Adrenal gland (tissue), 5 donors: Measurements from ENCODE around the gene RAD51B.

Source experiments
- POLR2A ChIP-seq, 2 donors: fragments of 450-650 bp; IDR thresholded peaks; one replicate each; pipeline ENCODE4 v1.6.1; 2017; ENCODE audit warnings: antibody characterized with exemption in 2 of 2, mild to moderate bottlenecking in 2 of 2, moderate library complexity in 1 of 2
- TF ChIP-seq, protein P1 (sequence below), 6 experiments: fragments of 450-650 bp in 4 of 6; fragments of 200-600 bp in 2 of 6; sonication (generic) in 1 of 6; IDR thresholded peaks; 1 replicate in 5 of 6; 2 replicates in 1 of 6; pipeline versions ENCODE4 v1.5.1 to v1.8.0; 2016 to 2021; ENCODE audit warnings: antibody characterized with exemption in 6 of 6, mild to moderate bottlenecking in 2 of 6, moderate library complexity in 1 of 6
- donor health status: DM: no; HTN: no; CAD: no.

DNA sequence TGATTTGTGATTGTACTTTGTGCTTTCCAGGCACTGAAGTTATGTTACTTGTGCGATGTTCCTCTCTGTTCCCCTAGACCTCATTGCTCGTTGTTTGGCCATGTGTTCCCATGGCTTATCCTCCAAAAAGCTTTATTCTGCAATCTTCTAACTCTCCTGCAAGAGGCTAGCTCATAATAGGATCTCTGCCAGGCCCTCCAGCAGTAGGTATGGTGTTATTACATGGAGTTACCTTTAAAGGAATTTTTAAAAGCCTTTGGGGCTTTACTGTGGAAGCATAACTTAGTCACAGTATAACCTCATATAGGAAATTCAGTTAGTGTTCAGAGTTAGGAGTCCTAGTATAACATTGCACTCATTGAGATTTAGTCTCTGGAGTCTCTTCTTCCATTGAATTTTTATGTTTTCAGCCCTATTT is 292.3 kb downstream of the RAD51B start:
- TF ChIP-seq, protein P1, sequence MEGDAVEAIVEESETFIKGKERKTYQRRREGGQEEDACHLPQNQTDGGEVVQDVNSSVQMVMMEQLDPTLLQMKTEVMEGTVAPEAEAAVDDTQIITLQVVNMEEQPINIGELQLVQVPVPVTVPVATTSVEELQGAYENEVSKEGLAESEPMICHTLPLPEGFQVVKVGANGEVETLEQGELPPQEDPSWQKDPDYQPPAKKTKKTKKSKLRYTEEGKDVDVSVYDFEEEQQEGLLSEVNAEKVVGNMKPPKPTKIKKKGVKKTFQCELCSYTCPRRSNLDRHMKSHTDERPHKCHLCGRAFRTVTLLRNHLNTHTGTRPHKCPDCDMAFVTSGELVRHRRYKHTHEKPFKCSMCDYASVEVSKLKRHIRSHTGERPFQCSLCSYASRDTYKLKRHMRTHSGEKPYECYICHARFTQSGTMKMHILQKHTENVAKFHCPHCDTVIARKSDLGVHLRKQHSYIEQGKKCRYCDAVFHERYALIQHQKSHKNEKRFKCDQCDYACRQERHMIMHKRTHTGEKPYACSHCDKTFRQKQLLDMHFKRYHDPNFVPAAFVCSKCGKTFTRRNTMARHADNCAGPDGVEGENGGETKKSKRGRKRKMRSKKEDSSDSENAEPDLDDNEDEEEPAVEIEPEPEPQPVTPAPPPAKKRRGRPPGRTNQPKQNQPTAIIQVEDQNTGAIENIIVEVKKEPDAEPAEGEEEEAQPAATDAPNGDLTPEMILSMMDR (IDR thresholded peaks at IDR 0.05) = no peak
- no peak for TF ChIP-seq POLR2A (IDR thresholded peaks at IDR 0.05)
